Subcutaneous adipose tissue (tissue), 4 donors: Measurements from ENCODE around the gene IMPDH1. TPM values are rescaled to one million over a fixed set of nuclear protein-coding genes. Genes with fewer than 3 reads are reported as not detected.

Experiments
- total RNA-seq, 4 donors: library from RNA; depleted of rRNA; stranded (reverse); fragments of >200 nt; gene quantifications; one replicate each; pipeline ENCODE4 v1.1.0, GENCODE V29; 2016
- TF ChIP-seq, protein P1 (sequence below): fragments of 450-650 bp; IDR thresholded peaks from one replicate; pipeline ENCODE4 v1.5.1; 2016; ENCODE audit warnings: low read depth, mild to moderate bottlenecking, control low read depth, antibody characterized with exemption, moderate library complexity

IMPDH1 gene
- total RNA-seq, 4 donors from 2014 or later: 67.6 to 94.2 (median 71.7) TPM

GRCh38 chr7:128383776-128384175 is 26.0 kb downstream of the IMPDH1 start:
- TF ChIP-seq, protein P1, sequence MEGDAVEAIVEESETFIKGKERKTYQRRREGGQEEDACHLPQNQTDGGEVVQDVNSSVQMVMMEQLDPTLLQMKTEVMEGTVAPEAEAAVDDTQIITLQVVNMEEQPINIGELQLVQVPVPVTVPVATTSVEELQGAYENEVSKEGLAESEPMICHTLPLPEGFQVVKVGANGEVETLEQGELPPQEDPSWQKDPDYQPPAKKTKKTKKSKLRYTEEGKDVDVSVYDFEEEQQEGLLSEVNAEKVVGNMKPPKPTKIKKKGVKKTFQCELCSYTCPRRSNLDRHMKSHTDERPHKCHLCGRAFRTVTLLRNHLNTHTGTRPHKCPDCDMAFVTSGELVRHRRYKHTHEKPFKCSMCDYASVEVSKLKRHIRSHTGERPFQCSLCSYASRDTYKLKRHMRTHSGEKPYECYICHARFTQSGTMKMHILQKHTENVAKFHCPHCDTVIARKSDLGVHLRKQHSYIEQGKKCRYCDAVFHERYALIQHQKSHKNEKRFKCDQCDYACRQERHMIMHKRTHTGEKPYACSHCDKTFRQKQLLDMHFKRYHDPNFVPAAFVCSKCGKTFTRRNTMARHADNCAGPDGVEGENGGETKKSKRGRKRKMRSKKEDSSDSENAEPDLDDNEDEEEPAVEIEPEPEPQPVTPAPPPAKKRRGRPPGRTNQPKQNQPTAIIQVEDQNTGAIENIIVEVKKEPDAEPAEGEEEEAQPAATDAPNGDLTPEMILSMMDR: no peak

- TF ChIP-seq, protein P1: no peak
Measured at GRCh38 chr7:128381161-128381821, 28.5 kb downstream of the IMPDH1 start.

- TF ChIP-seq, protein P1: no peak
Measured at GRCh38 chr7:128380483-128381106, 29.2 kb downstream of the IMPDH1 start.

DNA sequence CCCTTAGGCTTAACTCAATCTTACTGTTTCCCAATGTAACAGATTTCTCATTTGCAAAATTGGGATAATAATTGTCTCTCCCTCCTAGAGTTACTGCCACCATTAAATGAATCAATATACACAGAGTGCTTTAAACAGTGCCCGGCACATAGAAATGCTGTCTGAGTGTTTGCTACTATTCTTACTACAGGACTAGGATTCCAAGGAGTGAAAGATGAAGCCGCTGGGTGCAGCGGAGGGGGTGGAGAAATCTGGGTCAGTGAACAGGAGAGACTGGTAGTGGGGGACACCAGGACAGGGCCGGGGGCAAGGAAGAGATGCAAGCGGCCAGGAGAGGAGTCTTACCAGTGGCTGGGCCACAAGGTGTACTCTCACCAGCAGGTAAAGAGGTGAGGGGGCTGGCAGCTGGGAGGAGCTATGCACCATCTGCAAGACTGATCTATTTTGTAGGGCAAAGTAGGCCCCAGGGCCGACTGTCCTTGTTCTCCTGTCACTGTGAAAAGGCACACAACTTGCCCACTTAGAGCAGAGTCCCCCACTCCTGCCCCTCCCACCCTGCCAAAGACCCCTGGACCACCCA is 29.8 kb downstream of the IMPDH1 start:
- TF ChIP-seq, protein P1: no peak

DNA sequence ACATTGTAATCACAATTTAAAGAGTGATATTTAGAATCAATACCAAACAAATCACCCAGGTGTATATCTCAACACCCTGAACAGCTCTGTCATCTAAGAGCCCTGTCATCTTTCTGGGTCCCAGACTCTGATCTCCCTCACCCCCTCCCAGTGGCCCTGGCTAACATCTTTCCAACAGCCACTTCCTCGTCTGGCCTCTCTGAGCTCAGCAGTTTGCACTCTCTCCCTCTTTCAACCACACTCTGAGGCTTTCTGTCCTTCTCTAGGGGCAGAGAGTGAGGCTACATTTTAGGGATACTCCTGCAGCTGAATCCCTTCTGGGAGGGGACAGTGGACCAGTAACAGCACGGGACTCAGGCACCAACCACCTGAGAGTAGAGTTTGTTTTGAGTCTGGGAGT is 31.1 kb downstream of the IMPDH1 start:
- TF ChIP-seq, protein P1: no peak

- TF ChIP-seq, protein P1: no peak
Measured at GRCh38 chr7:128376077-128376476, 33.7 kb downstream of the IMPDH1 start.

- TF ChIP-seq, protein P1: no peak
Measured at GRCh38 chr7:128374041-128374440, 35.7 kb downstream of the IMPDH1 start.
